ENCODE measurements around the gene TIAM2.
"Not testable (repeated sequence)": the region's sequence is repeated elsewhere in the genome, so short reads cannot be mapped to it uniquely, and the experiment has no call there.

Gene TIAM2

GRCh38 chr6:155010940-155011339 is 15.8 kb downstream of the TIAM2 start:
- no peak for TF ChIP-seq CTCF (IDR thresholded peaks at IDR 0.05; ENCODE audit: low read depth, low read length, missing control alignments)
- H3K4me3 ChIP-seq (replicated peaks; ENCODE audit: low read depth, low read length), result no peak overlapping the region
- no peak for DNase-seq (ENCODE audit: extremely low read depth, low read depth)

- no peak overlapping the region for H3K4me3 ChIP-seq (replicated peaks; ENCODE audit: low read depth, low read length)
- DNase-seq (ENCODE audit: extremely low read depth, low read depth), result no peak
- no peak for TF ChIP-seq CTCF (IDR thresholded peaks at IDR 0.05; ENCODE audit: low read depth, low read length, missing control alignments)
Measured at GRCh38 chr6:155011809-155012291, 16.7 kb downstream of the TIAM2 start.

- no peak for DNase-seq (ENCODE audit: extremely low read depth, low read depth)
- TF ChIP-seq CTCF (IDR thresholded peaks at IDR 0.05; ENCODE audit: low read depth, low read length, missing control alignments), result no peak
Measured at GRCh38 chr6:155013457-155013876, 18.4 kb downstream of the TIAM2 start.

GRCh38 chr6:155014137-155014536 is 19.0 kb downstream of the TIAM2 start:
- no peak for TF ChIP-seq CTCF (IDR thresholded peaks at IDR 0.05; ENCODE audit: low read depth, low read length, missing control alignments)
- H3K4me3 ChIP-seq (replicated peaks; ENCODE audit: low read depth, low read length), result no peak overlapping the region
- DNase-seq (ENCODE audit: extremely low read depth, low read depth), result no peak

More at GRCh38 chr6:155013457-155013876, 18.4 kb downstream of the TIAM2 start:
- no peak overlapping the region for H3K4me3 ChIP-seq (replicated peaks; ENCODE audit: low read depth, low read length)

GRCh38 chr6:155014670-155015300 is 19.7 kb downstream of the TIAM2 start:
- TF ChIP-seq CTCF (IDR thresholded peaks at IDR 0.05; ENCODE audit: low read depth, low read length, missing control alignments), result no peak
- no peak for DNase-seq (ENCODE audit: extremely low read depth, low read depth)
- H3K4me3 ChIP-seq (replicated peaks; ENCODE audit: low read depth, low read length), result no peak overlapping the region

GRCh38 chr6:155018415-155018814 is 23.3 kb downstream of the TIAM2 start:
- H3K4me3 ChIP-seq (replicated peaks; ENCODE audit: low read depth, low read length); DNase-seq (ENCODE audit: extremely low read depth, low read depth): not testable (repeated sequence)

- TF ChIP-seq CTCF (IDR thresholded peaks at IDR 0.05; ENCODE audit: low read depth, low read length, missing control alignments), result no peak
Measured at GRCh38 chr6:155021680-155022079, 26.6 kb downstream of the TIAM2 start.

More at GRCh38 chr6:155021680-155022079, 26.6 kb downstream of the TIAM2 start:
- DNase-seq (ENCODE audit: extremely low read depth, low read depth), result no peak
- no peak overlapping the region for H3K4me3 ChIP-seq (replicated peaks; ENCODE audit: low read depth, low read length)

All from HFF-Myc (cell line).